Parathyroid adenoma (tissue), 2 donors: ENCODE results near the gene GPR21.
A peak's percentile ranks its signal among the peaks of the same experiment; 100 is the strongest.

Experiments used
- H2AFZ ChIP-seq: fragments of 300-600 bp; sonication (generic); one replicate; pipeline ENCODE4 v1.7.0; 2017; ENCODE audit warnings: antibody characterized with exemption, mild to moderate bottlenecking
- H3K27ac ChIP-seq: fragments of 300-600 bp; sonication (generic); one replicate; pipeline ENCODE4 v1.7.0; 2017
- H3K27me3 ChIP-seq: fragments of 300-600 bp; sonication (generic); one replicate; pipeline ENCODE4 v1.7.0; 2017; ENCODE audit warnings: low read length; ENCODE audit not compliant: control insufficient read depth, insufficient read depth
- H3K36me3 ChIP-seq: fragments of 300-600 bp; sonication (generic); one replicate; pipeline ENCODE4 v1.7.0; 2017; ENCODE audit warnings: low read length; ENCODE audit not compliant: control insufficient read depth, insufficient read depth
- H3K4me1 ChIP-seq: fragments of 300-600 bp; sonication (generic); one replicate; pipeline ENCODE4 v1.7.0; 2017; ENCODE audit warnings: control low read depth
- H3K4me2 ChIP-seq: fragments of 300-600 bp; sonication (generic); one replicate; pipeline ENCODE4 v1.7.0; 2017; ENCODE audit warnings: low read length
- H3K4me3 ChIP-seq: fragments of 300-600 bp; sonication (generic); one replicate; pipeline ENCODE4 v1.7.0; 2017; ENCODE audit warnings: low read depth, low read length
- H3K79me2 ChIP-seq: fragments of 300-600 bp; sonication (generic); one replicate; pipeline ENCODE4 v1.7.0; 2017; ENCODE audit warnings: control low read depth
- H3K9ac ChIP-seq: fragments of 300-600 bp; sonication (generic); one replicate; pipeline ENCODE4 v1.7.0; 2017; ENCODE audit warnings: mild to moderate bottlenecking
- H3K9me3 ChIP-seq: fragments of 300-600 bp; sonication (generic); one replicate; pipeline ENCODE4 v1.7.0; 2017; ENCODE audit warnings: low read length; ENCODE audit not compliant: control insufficient read depth
- CTCF ChIP-seq: fragments of 300-600 bp; sonication (generic); IDR thresholded peaks from one replicate; pipeline ENCODE4 v1.7.0; 2017; ENCODE audit warnings: antibody characterized with exemption, mild to moderate bottlenecking
- donor health status: primary hyperparathyroidism.

GPR21 gene

GRCh38 chr9:122991370-122991830 is 42.1 kb upstream of the GPR21 start:
- no peaks in the 10 kb centered on the region for H3K4me1 ChIP-seq
- TF ChIP-seq CTCF = peak; percentile 43
- H2AFZ ChIP-seq = no peak overlapping the region
- no peak overlapping the region for H3K4me2 ChIP-seq
- no peaks in the 10 kb centered on the region for H3K27me3 ChIP-seq
- no peak overlapping the region for H3K4me3 ChIP-seq
- H3K36me3 ChIP-seq = no peaks in the 10 kb centered on the region
- no peaks in the 10 kb centered on the region for H3K79me2 ChIP-seq
- no peak overlapping the region for H3K9ac ChIP-seq
- H3K27ac ChIP-seq = no peak overlapping the region
- no peaks in the 10 kb centered on the region for H3K9me3 ChIP-seq

DNA sequence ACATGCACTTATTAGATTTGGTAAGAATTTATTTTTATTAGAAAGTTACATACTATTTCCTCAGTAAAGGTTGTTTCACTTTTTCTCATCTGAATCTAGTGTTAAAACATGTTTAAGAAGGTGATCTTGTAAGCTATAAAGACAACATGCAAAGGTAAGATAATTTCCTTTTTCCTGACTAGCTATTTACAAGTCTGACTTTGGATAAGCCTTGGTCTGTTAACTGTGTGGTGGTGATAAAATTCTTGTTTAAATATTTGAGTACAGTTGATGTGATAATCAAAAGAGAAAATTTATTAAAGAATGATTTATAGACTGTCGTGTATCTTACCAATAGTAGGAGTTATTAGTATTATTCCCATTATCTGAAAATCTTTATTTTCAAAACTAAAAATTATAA is 36.9 kb upstream of the GPR21 start:
- Histone ChIP-seq H3K27ac (no peak overlapping the region), H3K36me3 (no peaks in the 10 kb centered on the region)

DNA sequence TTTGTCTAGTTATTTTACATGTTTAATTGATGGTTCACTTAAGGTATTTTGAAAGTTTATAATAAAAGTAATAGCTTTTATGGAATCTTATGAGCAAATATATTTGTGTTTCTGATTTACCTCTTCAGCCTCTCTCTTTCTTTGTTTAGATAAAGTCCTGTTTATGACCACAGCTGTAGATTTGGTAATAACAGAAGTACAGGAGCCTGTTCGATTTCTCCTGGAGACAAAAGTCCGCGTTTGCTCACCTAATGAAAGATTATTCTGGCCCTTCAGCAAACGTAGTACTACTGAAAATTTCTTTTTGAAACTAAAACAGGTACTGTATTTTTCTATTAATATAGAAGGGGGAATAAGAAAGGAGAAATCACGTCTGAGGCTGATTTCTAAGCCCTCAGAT is 35.0 kb upstream of the GPR21 start:
- no peak overlapping the region for H3K4me2 ChIP-seq
- H3K36me3 ChIP-seq = no peaks in the 10 kb centered on the region
- H3K27me3 ChIP-seq = no peaks in the 10 kb centered on the region
- H3K9me3 ChIP-seq = no peaks in the 10 kb centered on the region
- no peak for TF ChIP-seq CTCF
- H3K4me1 ChIP-seq = no peaks in the 10 kb centered on the region
- H3K9ac ChIP-seq = no peak overlapping the region
- H3K79me2 ChIP-seq = no peaks in the 10 kb centered on the region
- H2AFZ ChIP-seq = no peak overlapping the region
- H3K27ac ChIP-seq = no peak overlapping the region
- H3K4me3 ChIP-seq = no peak overlapping the region

More for the DNA sequence above, 36.9 kb upstream of the GPR21 start:
- Histone ChIP-seq H3K4me3 (no peak overlapping the region), H3K27me3 (no peaks in the 10 kb centered on the region), H3K79me2 (no peaks in the 10 kb centered on the region), H3K4me2 (no peak overlapping the region), H3K4me1 (no peaks in the 10 kb centered on the region), H2AFZ (no peak overlapping the region), H3K9me3 (no peaks in the 10 kb centered on the region), H3K9ac (no peak overlapping the region)
- TF ChIP-seq CTCF = no peak

DNA sequence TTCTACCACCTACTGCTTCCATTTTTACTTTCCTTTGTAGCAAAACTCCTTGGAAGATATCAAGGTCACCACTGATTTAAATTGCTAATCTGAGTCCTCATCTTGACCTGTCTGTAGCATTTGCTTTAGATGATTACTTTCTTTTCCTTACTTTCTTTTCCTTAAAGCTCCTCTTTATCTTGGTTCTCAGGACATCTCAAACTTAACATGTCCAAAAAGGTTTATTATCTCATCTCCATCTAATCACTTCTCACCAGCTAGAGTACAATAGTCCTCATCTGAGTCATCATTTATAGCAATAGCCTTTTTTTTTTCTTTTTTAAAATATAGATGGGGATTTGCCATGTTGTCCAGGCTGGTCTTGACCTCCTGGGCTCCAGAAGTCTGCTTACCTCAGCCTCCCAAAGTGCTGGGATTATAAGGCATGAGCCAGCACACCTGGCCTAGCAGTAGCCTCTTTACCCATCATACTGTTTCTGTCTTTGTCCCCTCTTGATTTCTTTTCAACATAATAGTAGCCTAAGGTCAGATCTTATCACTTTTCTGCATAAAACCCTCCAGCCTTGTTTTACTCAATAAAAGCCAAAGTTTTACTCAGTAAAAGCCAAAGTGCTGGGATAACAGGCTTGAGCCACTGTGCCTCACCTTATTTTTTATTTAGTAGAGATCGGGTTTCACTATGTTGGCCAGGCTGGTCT is 32.9 kb upstream of the GPR21 start:
- H3K4me3 ChIP-seq = no peak overlapping the region
- H3K36me3 ChIP-seq = no peaks in the 10 kb centered on the region
- no peak overlapping the region for H3K4me2 ChIP-seq
- H3K79me2 ChIP-seq = no peaks in the 10 kb centered on the region
- H3K27me3 ChIP-seq = no peaks in the 10 kb centered on the region
- no peak overlapping the region for H2AFZ ChIP-seq
- H3K9me3 ChIP-seq = no peaks in the 10 kb centered on the region
- H3K9ac ChIP-seq = no peak overlapping the region
- no peaks in the 10 kb centered on the region for H3K4me1 ChIP-seq
- no peak overlapping the region for H3K27ac ChIP-seq
- TF ChIP-seq CTCF = no peak

DNA sequence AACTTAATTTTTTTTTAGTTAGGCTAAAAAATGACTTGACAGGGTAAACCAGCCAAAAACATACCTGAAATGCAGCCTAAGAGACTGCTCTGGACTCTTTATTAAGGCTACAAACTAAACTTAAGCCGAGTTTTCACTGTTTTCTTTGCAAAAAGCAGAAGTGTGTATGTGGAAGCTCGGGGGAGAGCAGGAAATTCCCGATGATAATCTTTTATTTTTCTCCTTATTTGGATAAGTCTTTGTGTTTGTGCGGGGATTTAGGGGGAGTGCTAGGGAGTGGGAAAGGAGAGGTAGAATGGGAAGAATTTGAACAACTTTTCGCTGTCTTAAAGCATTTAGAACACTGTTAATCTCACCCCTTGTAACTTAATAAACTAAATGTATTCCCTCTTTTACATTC is 30.7 kb upstream of the GPR21 start:
- H3K4me1 ChIP-seq = no peaks in the 10 kb centered on the region
- H3K79me2 ChIP-seq = no peaks in the 10 kb centered on the region
- H2AFZ ChIP-seq = no peak overlapping the region
- TF ChIP-seq CTCF = no peak
- no peak overlapping the region for H3K4me3 ChIP-seq
- no peaks in the 10 kb centered on the region for H3K27me3 ChIP-seq
- H3K9ac ChIP-seq = no peak overlapping the region
- H3K27ac ChIP-seq = peak overlapping the region; percentile 49
- no peaks in the 10 kb centered on the region for H3K36me3 ChIP-seq
- H3K9me3 ChIP-seq = no peaks in the 10 kb centered on the region
- no peak overlapping the region for H3K4me2 ChIP-seq
